GM21737 (cell line): ENCODE results near the gene COPRS.

Source experiments
- ATAC-seq: cut with Tn5 transposase; IDR thresholded peaks from one replicate; pipeline ENCODE4 v1.9.1; 2021; ENCODE audit warnings: mild to moderate bottlenecking, moderate library complexity; ENCODE audit not compliant: unreplicated experiment

Gene COPRS, protein sequence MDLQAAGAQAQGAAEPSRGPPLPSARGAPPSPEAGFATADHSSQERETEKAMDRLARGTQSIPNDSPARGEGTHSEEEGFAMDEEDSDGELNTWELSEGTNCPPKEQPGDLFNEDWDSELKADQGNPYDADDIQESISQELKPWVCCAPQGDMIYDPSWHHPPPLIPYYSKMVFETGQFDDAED

GRCh38 chr17:31858642-31859486, at the start of gene COPRS:
Gene COPRS (minus strand): TSS chr17:31859244. CDS start chr17:31859199, 45 bp downstream.
- no peak for ATAC-seq

GRCh38 chr17:31908386-31908785, 49.3 kb upstream of the COPRS start:
- no peak for ATAC-seq

DNA sequence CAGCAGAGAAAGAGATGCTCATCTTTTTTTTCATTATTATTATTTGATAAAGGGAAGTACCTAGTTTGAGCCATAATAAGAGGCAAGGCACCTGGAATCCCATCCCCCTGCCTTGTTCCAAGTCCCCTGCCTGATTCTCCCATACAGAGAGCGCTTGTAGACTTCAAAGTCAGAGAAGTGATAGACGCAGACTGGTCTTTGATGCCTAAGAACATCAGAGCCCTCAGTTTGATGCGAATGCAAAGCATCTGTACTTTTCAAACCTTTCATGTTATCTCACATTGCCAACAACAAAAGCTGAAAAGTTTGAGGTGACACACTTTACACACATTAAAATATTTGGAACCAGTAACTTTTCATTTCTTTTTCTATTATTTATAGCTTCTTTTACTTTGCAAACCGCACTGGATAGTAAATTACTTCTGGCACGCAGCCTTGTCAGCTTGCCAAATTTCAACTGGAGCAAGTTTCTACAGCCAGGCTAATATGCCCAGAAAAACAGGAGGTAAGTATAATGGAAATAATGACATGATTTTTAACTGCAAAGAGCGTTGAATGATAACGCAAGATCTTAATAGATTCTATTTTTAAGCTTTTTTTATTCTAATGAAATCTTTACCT, 48.4 kb upstream of the COPRS start:
- no peak for ATAC-seq

GRCh38 chr17:31903401-31903800, 44.4 kb upstream of the COPRS start:
- ATAC-seq: no peak

GRCh38 chr17:31902693-31903092, 43.6 kb upstream of the COPRS start:
- no peak for ATAC-seq

- ATAC-seq: no peak
Observed at GRCh38 chr17:31900877-31901276, 41.8 kb upstream of the COPRS start.

GRCh38 chr17:31888124-31888523, 29.1 kb upstream of the COPRS start:
- ATAC-seq: no peak

- no peak for ATAC-seq
Observed at GRCh38 chr17:31882571-31882970, 23.5 kb upstream of the COPRS start.

DNA sequence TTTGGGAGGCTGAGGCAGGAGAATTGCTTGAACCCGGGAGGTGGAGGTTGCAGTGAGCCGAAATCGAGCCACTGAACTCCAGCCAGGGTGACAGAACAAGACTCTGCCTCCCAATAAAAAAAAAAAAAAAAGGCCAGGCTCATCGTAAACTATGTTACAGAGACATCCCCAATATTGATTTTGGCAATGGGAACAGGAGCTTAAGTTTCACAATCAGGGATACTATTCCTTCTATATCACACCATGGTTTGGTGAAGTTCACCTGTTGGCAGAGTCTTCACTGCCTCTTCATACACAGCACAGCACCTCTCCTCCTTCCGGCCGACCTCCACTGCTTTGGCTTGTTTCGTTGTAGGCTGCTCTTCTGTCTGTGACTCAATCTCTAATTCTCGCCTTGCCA, 21.3 kb upstream of the COPRS start:
- no peak for ATAC-seq

GRCh38 chr17:31878703-31879073, 19.6 kb upstream of the COPRS start:
- no peak for ATAC-seq

- no peak for ATAC-seq
Observed at GRCh38 chr17:31877911-31878702, 19.1 kb upstream of the COPRS start.

GRCh38 chr17:31877341-31877740, 18.3 kb upstream of the COPRS start:
- ATAC-seq: no peak

DNA sequence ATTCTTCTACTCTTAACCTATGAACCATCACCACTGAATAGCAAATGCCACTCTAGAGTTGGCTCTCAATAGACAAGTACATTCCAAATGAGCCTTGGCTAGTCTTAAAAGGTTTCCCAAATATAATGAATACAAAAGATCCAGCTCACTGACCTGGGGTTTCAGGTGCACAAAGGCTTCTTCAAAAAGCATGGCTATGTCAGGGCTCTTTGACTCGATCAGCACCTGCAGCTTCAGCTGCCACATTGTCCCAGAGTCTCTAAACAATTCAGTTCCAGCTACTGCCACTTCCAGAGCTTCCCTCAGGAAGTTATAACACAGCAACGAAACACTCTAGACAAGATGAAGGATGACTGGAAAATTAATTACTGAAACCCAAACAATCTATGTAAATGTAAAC, 16.0 kb upstream of the COPRS start:
- ATAC-seq: no peak

GRCh38 chr17:31869797-31870568, 10.9 kb upstream of the COPRS start:
- no peak for ATAC-seq

DNA sequence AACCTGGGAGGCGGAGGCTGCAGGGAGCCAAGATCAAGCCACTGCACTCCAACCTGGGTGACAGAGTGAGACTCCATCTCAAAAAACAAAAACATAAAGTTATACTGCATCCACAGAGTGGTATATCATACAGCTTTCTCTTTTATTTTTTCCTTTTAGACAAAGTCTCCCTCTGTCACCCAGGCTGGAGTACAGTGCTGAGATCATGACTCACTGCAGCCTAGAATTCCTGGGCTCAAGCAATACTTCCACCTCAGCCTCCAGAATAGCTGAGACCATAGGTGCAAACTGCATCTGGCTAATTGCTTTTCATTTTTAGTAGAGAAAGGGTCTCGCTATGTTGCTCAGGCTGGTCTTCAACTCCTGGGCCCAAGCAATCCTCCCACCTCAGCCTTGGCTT, 10.0 kb upstream of the COPRS start:
- no peak for ATAC-seq

DNA sequence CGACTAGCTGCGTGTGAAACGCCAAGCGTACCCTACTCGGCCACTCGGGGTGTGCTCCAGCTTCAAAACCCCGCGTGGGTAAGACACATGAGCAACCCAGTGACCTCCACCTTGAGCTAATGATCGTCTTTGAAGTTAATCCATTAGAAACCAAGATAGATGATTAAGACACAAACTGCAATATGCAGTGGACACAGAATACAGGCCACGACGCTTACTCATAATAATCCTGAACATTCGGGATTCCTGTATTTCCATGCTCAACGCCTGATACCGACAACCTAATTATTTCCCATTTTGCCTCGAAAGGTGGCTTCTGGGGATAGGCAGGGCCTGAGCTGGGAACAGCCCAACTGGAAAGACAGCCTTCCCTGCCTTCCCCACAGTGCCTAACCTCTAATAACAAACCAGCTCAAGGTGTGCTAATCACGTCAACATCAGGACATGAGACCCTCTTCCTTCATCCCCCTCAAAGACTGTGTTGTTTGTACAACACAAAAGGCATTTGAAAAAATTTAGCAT, 504 bp upstream of the COPRS start:
- ATAC-seq: no peak

DNA sequence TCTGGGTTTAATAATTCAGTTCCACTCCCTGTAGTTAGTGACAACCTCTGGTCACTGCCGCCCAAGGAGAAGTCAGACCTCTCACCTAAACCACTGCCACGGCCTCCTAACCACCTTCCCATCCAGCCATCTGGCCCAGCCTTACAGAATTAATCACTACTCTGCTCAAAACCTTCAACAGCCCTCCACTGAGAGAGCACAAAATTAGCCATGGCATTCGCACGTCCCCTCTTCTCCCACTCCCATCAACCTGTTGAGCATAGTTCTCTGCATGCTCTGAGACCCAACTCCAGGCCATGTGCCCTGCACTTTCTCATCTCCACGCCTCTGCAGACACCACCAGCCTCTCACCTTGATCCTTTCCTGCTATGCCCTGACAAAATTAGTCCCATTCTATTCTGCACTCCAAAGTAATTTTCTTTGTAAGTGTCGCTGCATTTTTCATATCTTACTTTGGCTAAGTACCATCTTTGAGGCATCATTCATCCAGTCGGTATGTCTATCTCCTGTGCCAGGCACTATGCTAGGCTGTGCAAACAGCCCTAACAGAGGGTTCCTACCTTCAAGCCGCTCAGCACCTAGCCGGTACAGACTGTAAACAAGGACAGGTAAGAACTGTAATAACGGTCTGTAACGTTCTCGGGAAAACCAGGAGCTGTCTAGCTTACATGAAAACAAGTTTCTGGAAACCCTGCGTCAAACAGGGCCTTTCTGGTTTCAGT, 963 bp downstream of the COPRS start:
- no peak for ATAC-seq

GRCh38 chr17:31856750-31857149, 2.3 kb downstream of the COPRS start:
- no peak for ATAC-seq

GRCh38 chr17:31854672-31855071, 4.4 kb downstream of the COPRS start:
- ATAC-seq: no peak
